GM18868 (cell line): ENCODE results near the gene SUMO4.
A peak's percentile ranks its signal among the peaks of the same experiment; 100 is the strongest.
"Not testable (repeated sequence)": the region's sequence is repeated elsewhere in the genome, so short reads cannot be mapped to it uniquely, and the experiment has no call there.

ENCODE experiments used
- ATAC-seq: cut with Tn5 transposase; IDR thresholded peaks from one replicate; pipeline ENCODE4 v1.9.1; 2021; ENCODE audit warnings: mild to moderate bottlenecking, moderate library complexity; ENCODE audit not compliant: unreplicated experiment

SUMO4 gene

GRCh38 chr6:149431905-149432775 lies 32.1 kb downstream of the SUMO4 start:
- ATAC-seq, result peak; percentile 93

- ATAC-seq, result no peak
Observed at GRCh38 chr6:149433405-149433804, 33.3 kb downstream of the SUMO4 start.

GRCh38 chr6:149433881-149434280 lies 33.8 kb downstream of the SUMO4 start:
- no peak for ATAC-seq

GRCh38 chr6:149435919-149436586 lies 36.0 kb downstream of the SUMO4 start:
- ATAC-seq, result no peak

GRCh38 chr6:149436647-149437046 lies 36.6 kb downstream of the SUMO4 start:
- ATAC-seq, result no peak

GRCh38 chr6:149437212-149437611 lies 37.1 kb downstream of the SUMO4 start:
- no peak for ATAC-seq

- ATAC-seq, result peak; percentile 86
Observed at GRCh38 chr6:149438855-149439254, 38.8 kb downstream of the SUMO4 start.

- no peak for ATAC-seq
Observed at GRCh38 chr6:149439626-149440025, 39.6 kb downstream of the SUMO4 start.

GRCh38 chr6:149440735-149441671 lies 40.9 kb downstream of the SUMO4 start:
- no peak for ATAC-seq

GRCh38 chr6:149441740-149442139 lies 41.7 kb downstream of the SUMO4 start:
- no peak for ATAC-seq

GRCh38 chr6:149443411-149444181 lies 43.5 kb downstream of the SUMO4 start:
- no peak for ATAC-seq

- not testable (repeated sequence) for ATAC-seq
Observed at GRCh38 chr6:149444360-149445094, 44.5 kb downstream of the SUMO4 start.

- ATAC-seq, result no peak
Observed at GRCh38 chr6:149445095-149445466, 45.0 kb downstream of the SUMO4 start.

- no peak for ATAC-seq
Observed at GRCh38 chr6:149445573-149445972, 45.5 kb downstream of the SUMO4 start.

- ATAC-seq, result no peak
Observed at GRCh38 chr6:149446791-149447376, 46.8 kb downstream of the SUMO4 start.

GRCh38 chr6:149448821-149449453 lies 48.9 kb downstream of the SUMO4 start:
- no peak for ATAC-seq

- ATAC-seq, result no peak
Observed at GRCh38 chr6:149449831-149450678, 50.0 kb downstream of the SUMO4 start.
